ENCODE measurements around the gene ZMAT2.
A peak's percentile ranks its signal among the peaks of the same experiment; 100 is the strongest.

Gene ZMAT2

GRCh38 chr5:140753561-140753960, 53.3 kb downstream of the ZMAT2 start:
- Histone ChIP-seq H3K27me3 (ENCODE audit: control insufficient read depth in 1 of 2, insufficient read depth in 1 of 2, low read length in 2 of 2) (no peaks in the 10 kb centered on the region), H3K23ac (ENCODE audit: low read length in 2 of 2) (no peak overlapping the region), H2BK5ac (ENCODE audit: low read depth, low read length, poor library complexity, severe bottlenecking) (no peak overlapping the region), H4K8ac (ENCODE audit: low read length) (no peak overlapping the region), H2BK120ac (ENCODE audit: low read depth, low read length) (no peak overlapping the region), H3K79me1 (replicated peaks; ENCODE audit: low read length, poor library complexity, severe bottlenecking) (no peaks in the 10 kb centered on the region), H2BK12ac (ENCODE audit: low read length in 2 of 2) (no peak overlapping the region), H2AK5ac (ENCODE audit: low read length, severe bottlenecking) (no peak overlapping the region), H3K18ac (ENCODE audit: low read depth in 1 of 2, low read length in 2 of 2) (no peak overlapping the region), H3K4me1 (ENCODE audit: control insufficient read depth, insufficient read depth, low read depth, low read length) (no peaks in the 10 kb centered on the region), H2BK15ac (ENCODE audit: low read depth, poor library complexity, severe bottlenecking) (no peak overlapping the region), H3K9me3 (ENCODE audit: control insufficient read depth, low read length) (peaks cover 89% of the 10 kb centered on the region), H3K9ac (ENCODE audit: low read length) (no peak overlapping the region), H3K4me2 (ENCODE audit: low read length, poor library complexity, severe bottlenecking) (no peak overlapping the region), H2AFZ (ENCODE audit: low read depth, low read length) (no peak overlapping the region), H3K14ac (ENCODE audit: low read length in 2 of 2) (no peak overlapping the region), H4K91ac (ENCODE audit: low read length) (no peak overlapping the region), H3K4ac (ENCODE audit: low read depth in 1 of 2, low read length in 2 of 2) (no peak overlapping the region), H3K27ac (ENCODE audit: low read length, poor library complexity, severe bottlenecking) (no peak overlapping the region), H3K36me3 (ENCODE audit: control insufficient read depth in 1 of 2, insufficient read depth in 2 of 2, low read depth in 1 of 2, low read length in 2 of 2) (no peaks in the 10 kb centered on the region), H3K4me3 (ENCODE audit: insufficient read depth in 1 of 2, low read depth in 1 of 2, low read length in 2 of 2) (no peak overlapping the region)
- DNase-seq: no peak
- WGBS: 67% methylated on average over 5 of the region's 5 CpGs

Small RNAs within 50 kb of the gene (small RNA-seq; reads per million reads assigned to genes)
- gene VTRNA1-1 (ENCODE audit: low read depth): 347 reads per million, percentile 95 among the genes with 10 or more reads in this experiment
- 73.6 reads per million, percentile 92 among the genes with 10 or more reads in this experiment for gene VTRNA1-2 (ENCODE audit: low read depth)
- 30.2 reads per million, percentile 89 among the genes with 10 or more reads in this experiment for gene VTRNA1-3 (ENCODE audit: low read depth)

Data from mesenchymal stem cell (in vitro differentiated cells and primary cell).